ENCODE results near the gene THOC6. TPM values are rescaled to one million over a fixed set of nuclear protein-coding genes. Genes with fewer than 3 reads are reported as not detected.
A peak's percentile ranks its signal among the peaks of the same experiment; 100 is the strongest.

Gene THOC6
- total and polyA plus RNA-seq, 12 donors, result 7.0 to 40.3 (median 10.6) TPM

DNA sequence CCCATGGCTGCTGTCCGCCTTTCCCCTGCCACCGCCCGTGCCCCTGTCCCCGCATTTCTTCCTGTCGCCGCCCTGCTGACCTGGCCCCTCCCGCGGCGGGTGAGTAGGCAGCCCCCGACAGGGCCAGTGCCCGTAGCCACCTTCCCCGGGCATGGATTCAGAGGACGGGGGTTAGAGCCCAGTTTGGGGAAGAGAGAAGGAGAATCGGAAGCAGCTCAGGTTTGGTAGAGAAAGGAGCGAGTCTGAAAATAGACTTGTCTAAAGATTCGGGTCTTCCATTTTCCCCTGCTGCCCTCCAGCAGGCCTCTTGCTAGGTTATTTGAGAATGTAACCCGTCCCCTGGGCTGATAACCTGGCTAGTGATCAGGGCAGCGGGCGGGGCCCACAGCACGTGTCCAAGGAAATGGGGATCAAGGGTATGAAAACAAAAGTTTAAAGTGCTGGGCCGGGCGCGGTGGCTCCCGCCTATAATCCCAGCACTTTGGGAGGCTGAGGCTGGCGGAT is 19.0 kb upstream of the THOC6 start:
- TF ChIP-seq, protein P1, sequence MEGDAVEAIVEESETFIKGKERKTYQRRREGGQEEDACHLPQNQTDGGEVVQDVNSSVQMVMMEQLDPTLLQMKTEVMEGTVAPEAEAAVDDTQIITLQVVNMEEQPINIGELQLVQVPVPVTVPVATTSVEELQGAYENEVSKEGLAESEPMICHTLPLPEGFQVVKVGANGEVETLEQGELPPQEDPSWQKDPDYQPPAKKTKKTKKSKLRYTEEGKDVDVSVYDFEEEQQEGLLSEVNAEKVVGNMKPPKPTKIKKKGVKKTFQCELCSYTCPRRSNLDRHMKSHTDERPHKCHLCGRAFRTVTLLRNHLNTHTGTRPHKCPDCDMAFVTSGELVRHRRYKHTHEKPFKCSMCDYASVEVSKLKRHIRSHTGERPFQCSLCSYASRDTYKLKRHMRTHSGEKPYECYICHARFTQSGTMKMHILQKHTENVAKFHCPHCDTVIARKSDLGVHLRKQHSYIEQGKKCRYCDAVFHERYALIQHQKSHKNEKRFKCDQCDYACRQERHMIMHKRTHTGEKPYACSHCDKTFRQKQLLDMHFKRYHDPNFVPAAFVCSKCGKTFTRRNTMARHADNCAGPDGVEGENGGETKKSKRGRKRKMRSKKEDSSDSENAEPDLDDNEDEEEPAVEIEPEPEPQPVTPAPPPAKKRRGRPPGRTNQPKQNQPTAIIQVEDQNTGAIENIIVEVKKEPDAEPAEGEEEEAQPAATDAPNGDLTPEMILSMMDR (IDR thresholded peaks at IDR 0.05), result no peak
- intact Hi-C loops (cut with DNase I), result no loop called here
- Histone ChIP-seq H3K4me3 (peak overlapping the region in 9 of 10 donors; percentile 12 to 52 (median 42)), H3K9me3 (no peaks in the 10 kb centered on the region), H3K36me3 (peaks cover 0 to 4% (median 0%) of the 10 kb centered on the region in 9 donors), H3K27ac (peak overlapping the region in 7 of 10 donors; percentile 20 to 83 (median 60)), H3K4me1 (peaks cover 0 to 34% (median 9%) of the 10 kb centered on the region in 9 donors), H3K27me3 (peaks cover 0 to 70% (median 55%) of the 10 kb centered on the region in 7 donors)
- DNase-seq, result no peak
- no peak for ATAC-seq
- WGBS, 2 donors, result 4 to 6% methylated on average over 25 of the region's 25 CpGs

DNA sequence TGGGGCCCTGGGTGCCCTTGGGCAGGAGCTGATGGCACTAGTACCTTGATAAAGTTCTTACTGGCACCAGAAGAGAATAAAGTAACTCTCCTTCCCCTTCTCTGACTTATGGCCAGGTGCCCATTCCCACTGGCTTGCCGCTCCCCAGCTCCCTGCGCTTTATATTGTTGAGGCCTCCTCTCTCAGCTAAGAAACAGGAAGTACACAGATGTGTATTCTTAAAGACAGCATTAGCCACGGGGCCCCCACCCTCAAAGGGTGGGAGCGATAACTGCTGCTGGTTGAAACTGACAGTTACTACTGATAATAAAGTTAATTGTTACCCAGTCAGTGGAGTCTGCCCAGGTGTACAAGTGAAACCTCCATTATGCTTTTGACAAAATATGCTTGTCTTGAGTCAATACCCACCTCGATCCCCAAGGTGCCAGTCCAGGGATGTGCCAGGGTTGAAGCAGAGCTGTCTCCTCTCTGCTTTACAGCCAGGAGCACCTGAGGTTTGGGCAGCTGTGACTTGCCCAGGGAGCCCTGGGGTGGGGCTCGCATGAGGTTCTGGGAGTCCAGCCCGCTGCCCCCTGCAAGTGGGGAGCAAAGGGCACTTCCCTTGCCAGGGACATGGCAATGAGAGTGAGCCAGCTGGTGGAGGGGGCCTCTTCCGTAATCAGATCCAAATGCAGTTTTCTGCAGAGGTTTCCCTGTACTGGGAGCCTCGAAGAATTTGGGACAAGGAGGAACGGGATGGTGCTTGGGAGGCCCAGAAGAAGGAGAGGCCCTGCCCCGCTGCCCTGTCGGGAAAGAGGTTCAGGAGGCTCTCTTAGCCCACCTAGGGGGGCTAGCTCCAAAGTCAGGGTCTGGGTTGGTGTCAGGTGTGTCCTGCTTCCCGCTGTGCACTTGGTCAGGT is 16.5 kb upstream of the THOC6 start:
- H3K36me3 ChIP-seq, result peaks cover 0 to 4% (median 0%) of the 10 kb centered on the region in 9 donors
- WGBS, 2 donors, result 55 to 66% methylated on average over 13 of the region's 13 CpGs
- H3K9me3 ChIP-seq, result no peaks in the 10 kb centered on the region
- TF ChIP-seq, protein P1 (IDR thresholded peaks at IDR 0.05), result no peak
- H3K4me3 ChIP-seq, result peak overlapping the region in 2 of 10 donors; percentile 14 to 34
- DNase-seq, result no peak
- peak overlapping the region in 2 of 10 donors; percentile 31 to 71 for H3K27ac ChIP-seq
- peaks cover 0 to 84% (median 70%) of the 10 kb centered on the region in 7 donors for H3K27me3 ChIP-seq
- intact Hi-C loops (cut with DNase I), result no loop called here
- ATAC-seq, result no peak
- peaks cover 0 to 34% (median 9%) of the 10 kb centered on the region in 9 donors for H3K4me1 ChIP-seq

DNA sequence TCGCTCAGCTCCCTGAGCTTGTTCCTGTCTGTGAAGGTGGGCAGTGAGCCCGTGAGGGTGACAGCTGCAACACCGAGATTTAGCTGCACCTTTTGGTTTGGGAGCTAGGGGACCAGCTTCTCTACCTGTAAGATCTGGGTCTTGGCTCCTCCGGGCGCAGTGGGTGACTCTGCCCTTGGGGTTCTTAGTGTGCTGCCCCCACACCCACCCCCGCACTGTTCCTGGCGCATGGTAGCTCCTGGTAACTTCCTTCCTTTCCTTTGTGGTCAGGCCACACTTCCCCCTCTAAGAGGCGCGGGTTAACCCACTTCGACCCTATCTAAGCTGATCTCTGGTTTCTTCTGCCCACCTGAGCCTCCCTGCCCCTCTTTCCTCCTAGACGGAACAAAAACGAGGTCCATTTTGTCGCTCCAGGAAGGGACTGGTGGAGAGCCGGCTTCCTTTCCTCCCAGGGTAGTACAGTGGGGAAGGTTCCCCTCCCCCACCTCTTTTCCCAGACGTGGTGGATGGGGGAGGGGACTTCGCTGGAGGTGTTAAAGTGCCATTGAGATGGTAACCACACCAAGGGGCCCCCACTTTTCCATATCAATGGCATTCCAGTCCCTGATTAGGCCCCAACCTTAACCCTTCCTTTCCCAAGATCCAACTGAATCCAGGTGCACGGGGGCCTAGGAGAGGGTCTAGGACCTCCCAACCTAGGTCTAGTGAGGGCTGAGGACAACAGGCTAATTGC is 15.7 kb upstream of the THOC6 start:
- Histone ChIP-seq H3K9me3 (no peaks in the 10 kb centered on the region), H3K4me1 (peaks cover 0 to 34% (median 9%) of the 10 kb centered on the region in 9 donors), H3K4me3 (peak overlapping the region in 2 of 10 donors; percentile 14 to 34), H3K27ac (peak overlapping the region in 2 of 10 donors; percentile 44 to 71), H3K36me3 (peaks cover 0 to 4% (median 0%) of the 10 kb centered on the region in 9 donors), H3K27me3 (peaks cover under 1 to 90% (median 78%) of the 10 kb centered on the region in 7 donors)
- ATAC-seq (no peak), DNase-seq (no peak)
- TF ChIP-seq, protein P1 (IDR thresholded peaks at IDR 0.05), result no peak
- WGBS, 2 donors, result 21 to 26% methylated on average over 17 of the region's 17 CpGs
- intact Hi-C loops (cut with DNase I), result no loop called here

DNA sequence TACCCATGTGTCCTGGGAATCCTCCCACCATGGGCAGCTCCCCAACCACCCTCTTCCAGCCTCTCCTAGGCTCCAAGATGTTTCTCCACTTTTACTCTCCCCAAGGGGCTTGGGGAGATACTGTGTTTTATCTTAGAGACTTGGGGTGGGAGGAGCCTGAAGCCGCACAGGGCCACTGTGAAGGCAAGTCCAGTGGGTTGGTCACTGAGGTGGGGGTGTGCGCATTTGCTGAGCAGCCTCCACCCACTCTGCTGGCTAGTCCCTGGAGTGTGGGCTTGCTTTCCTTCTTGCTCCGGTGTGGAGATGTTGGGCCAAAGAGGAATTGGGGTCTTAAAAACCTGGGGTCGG is 15.2 kb upstream of the THOC6 start:
- Histone ChIP-seq H3K4me3 (peak overlapping the region in 1 of 10 donors; percentile 34), H3K27ac (peak overlapping the region in 2 of 10 donors; percentile 44 to 71), H3K9me3 (no peaks in the 10 kb centered on the region), H3K27me3 (peaks cover 6 to 90% (median 83%) of the 10 kb centered on the region in 7 donors), H3K36me3 (peaks cover 0 to 4% (median 0%) of the 10 kb centered on the region in 9 donors), H3K4me1 (peaks cover 0 to 31% (median 5%) of the 10 kb centered on the region in 9 donors)
- TF ChIP-seq, protein P1 (IDR thresholded peaks at IDR 0.05), result no peak
- 34 to 37% methylated on average over 4 of the region's 4 CpGs for WGBS, 2 donors
- DNase-seq (no peak), ATAC-seq (no peak)
- intact Hi-C loops (cut with DNase I), result no loop called here

Measured in heart right ventricle (tissue), 16 donors.